Measurements from ENCODE around the gene MAP3K2. TPM values are rescaled to one million over a fixed set of nuclear protein-coding genes. Genes with fewer than 3 reads are reported as not detected.

MAP3K2 gene
- total and polyA plus RNA-seq, 2 donors (not counting 3 experiments of a cell fraction or from before 2014, with no cell fraction given): 3.4 to 25.7 TPM

- no peak overlapping the region for H3K4me2 ChIP-seq (ENCODE audit: insufficient read depth, low read length)
- BruUV-seq (replicated peaks): no TSS peak
- no peaks in the 10 kb centered on the region for H3K4me1 ChIP-seq (ENCODE audit: control insufficient read depth, extremely low read depth, insufficient read depth, low read length)
- H3K9ac ChIP-seq (replicated peaks; ENCODE audit: extremely low read depth, insufficient read depth, low read length): no peak overlapping the region
- no peak for TF ChIP-seq MYC (IDR thresholded peaks at IDR 0.05; ENCODE audit: low read depth, low read length)
- TF ChIP-seq CTCF (IDR thresholded peaks at IDR 0.05; ENCODE audit: extremely low read depth in 1 of 2, insufficient read depth in 1 of 2, low read depth in 1 of 2, low read length in 2 of 2): no peak
- no peak for TF ChIP-seq GATA2 (IDR thresholded peaks at IDR 0.05; ENCODE audit: insufficient read depth, insufficient read length, low read depth, low read length)
- no peak for TF ChIP-seq EZH2 (IDR thresholded peaks at IDR 0.05; ENCODE audit: borderline replicate concordance, low read depth, low read length, severe bottlenecking)
- no peak for TF ChIP-seq POLR2A (IDR thresholded peaks at IDR 0.05; ENCODE audit: low read depth, low read length)
- no peak for TF ChIP-seq FOS (IDR thresholded peaks at IDR 0.05; ENCODE audit: borderline replicate concordance, insufficient read depth, low read length)
- no peak for TF ChIP-seq JUN (IDR thresholded peaks at IDR 0.05; ENCODE audit: borderline replicate concordance, insufficient read depth, insufficient read length, low read depth)
- no peak for TF ChIP-seq POLR2AphosphoS5 (IDR thresholded peaks at IDR 0.05; ENCODE audit: insufficient read depth, low read depth, low read length)
- TF ChIP-seq MAX (IDR thresholded peaks at IDR 0.05; ENCODE audit: insufficient read depth, insufficient read length): no peak
- DNase-seq (ENCODE audit: low read depth, low spot score): no peak
- no peak for FAIRE-seq
- H3K9me3 ChIP-seq (replicated peaks; ENCODE audit: control insufficient read depth, insufficient read depth, low read length): no peaks in the 10 kb centered on the region
- intact Hi-C loops (cut with micrococcal nuclease) (no loop called here), dilution Hi-C loops (cut with MboI; ENCODE audit: extremely low pct_ligation_motif_present, low sequenced_read_pairs) (no loop called here)
- H3K27me3 ChIP-seq (ENCODE audit: control insufficient read depth in 2 of 2, insufficient read depth in 2 of 2, low read length in 2 of 2): no peaks in the 10 kb centered on the region
- H2AFZ ChIP-seq (ENCODE audit: low read depth, low read length): no peak overlapping the region
- CTCF ChIA-PET: no interaction called here
- no peaks in the 10 kb centered on the region for H3K9me1 ChIP-seq (replicated peaks; ENCODE audit: control insufficient read depth, extremely low read depth, insufficient read depth, low read length)
- H3K4me3 ChIP-seq (replicated peaks in 1 of 3; ENCODE audit: insufficient read depth in 1 of 3, low read depth in 1 of 3, low read length in 3 of 3): no peak overlapping the region
- POLR2A ChIA-PET: no interaction called here
- H3K36me3 ChIP-seq (ENCODE audit: control insufficient read depth in 2 of 2, extremely low read depth in 1 of 2, insufficient read depth in 2 of 2, low read length in 2 of 2): no peaks in the 10 kb centered on the region
- no peak overlapping the region for H3K27ac ChIP-seq (ENCODE audit: insufficient read depth, low read depth, low read length)
- peaks cover 53% of the 10 kb centered on the region for H3K79me2 ChIP-seq (ENCODE audit: control insufficient read depth, insufficient read depth, low read length)
- H4K20me1 ChIP-seq (replicated peaks; ENCODE audit: control insufficient read depth, extremely low read depth, insufficient read depth, low read length): peaks cover 12% of the 10 kb centered on the region
Measured at GRCh38 chr2:127360242-127360641, 27.5 kb downstream of the MAP3K2 start.
